IPS-18a (cell line): ENCODE results near the gene C19orf67.
A peak's percentile ranks its signal among the peaks of the same experiment; 100 is the strongest.

ENCODE experiments used
- H3K27ac ChIP-seq: one replicate; pipeline ENCODE4 v1.5.1; 2013; ENCODE audit warnings: low read length
- H3K27me3 ChIP-seq: one replicate; pipeline ENCODE4 v1.6.1; 2013; ENCODE audit warnings: mild to moderate bottlenecking, low read length; ENCODE audit not compliant: control insufficient read depth, insufficient read depth
- H3K36me3 ChIP-seq: one replicate; pipeline ENCODE4 v1.6.1; 2013; ENCODE audit warnings: low read depth, low read length; ENCODE audit not compliant: control insufficient read depth
- H3K4me1 ChIP-seq: one replicate; pipeline ENCODE4 v1.6.1; 2013; ENCODE audit warnings: low read depth, low read length; ENCODE audit not compliant: control insufficient read depth
- H3K4me3 ChIP-seq: one replicate; pipeline ENCODE4 v1.5.1; 2013; ENCODE audit warnings: low read length
- H3K9ac ChIP-seq: one replicate; pipeline ENCODE4 v1.6.1; 2013; ENCODE audit warnings: mild to moderate bottlenecking, low read length, moderate library complexity
- H3K9me3 ChIP-seq: one replicate; pipeline ENCODE4 v1.6.1; 2013; ENCODE audit warnings: low read depth, low read length; ENCODE audit not compliant: control insufficient read depth

Gene C19orf67

DNA sequence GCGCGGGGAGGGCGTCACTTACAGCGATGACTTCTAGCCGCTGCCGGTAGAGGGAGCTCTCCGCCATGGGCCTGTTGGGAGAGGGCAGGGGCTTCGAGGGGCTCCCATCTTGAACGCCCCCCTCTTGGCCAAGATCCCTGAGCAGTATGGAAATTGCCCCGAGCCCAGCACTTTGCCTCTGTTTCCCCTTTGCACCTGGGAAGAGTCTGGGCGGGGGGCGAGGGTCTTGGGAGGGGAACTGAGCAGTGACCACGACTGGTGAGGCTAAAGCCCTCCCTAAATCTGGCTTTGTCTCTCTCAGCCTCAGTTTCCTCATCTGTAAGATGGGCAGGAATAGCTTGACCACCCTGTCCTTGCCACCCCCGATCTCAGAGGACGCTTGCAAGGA is 26.5 kb downstream of the C19orf67 start:
- Histone ChIP-seq H3K9ac (no peak overlapping the region), H3K27ac (no peak overlapping the region), H3K9me3 (no peaks in the 10 kb centered on the region), H3K4me3 (no peak overlapping the region), H3K27me3 (peaks cover 23% of the 10 kb centered on the region), H3K36me3 (no peaks in the 10 kb centered on the region), H3K4me1 (peaks cover 5% of the 10 kb centered on the region)

DNA sequence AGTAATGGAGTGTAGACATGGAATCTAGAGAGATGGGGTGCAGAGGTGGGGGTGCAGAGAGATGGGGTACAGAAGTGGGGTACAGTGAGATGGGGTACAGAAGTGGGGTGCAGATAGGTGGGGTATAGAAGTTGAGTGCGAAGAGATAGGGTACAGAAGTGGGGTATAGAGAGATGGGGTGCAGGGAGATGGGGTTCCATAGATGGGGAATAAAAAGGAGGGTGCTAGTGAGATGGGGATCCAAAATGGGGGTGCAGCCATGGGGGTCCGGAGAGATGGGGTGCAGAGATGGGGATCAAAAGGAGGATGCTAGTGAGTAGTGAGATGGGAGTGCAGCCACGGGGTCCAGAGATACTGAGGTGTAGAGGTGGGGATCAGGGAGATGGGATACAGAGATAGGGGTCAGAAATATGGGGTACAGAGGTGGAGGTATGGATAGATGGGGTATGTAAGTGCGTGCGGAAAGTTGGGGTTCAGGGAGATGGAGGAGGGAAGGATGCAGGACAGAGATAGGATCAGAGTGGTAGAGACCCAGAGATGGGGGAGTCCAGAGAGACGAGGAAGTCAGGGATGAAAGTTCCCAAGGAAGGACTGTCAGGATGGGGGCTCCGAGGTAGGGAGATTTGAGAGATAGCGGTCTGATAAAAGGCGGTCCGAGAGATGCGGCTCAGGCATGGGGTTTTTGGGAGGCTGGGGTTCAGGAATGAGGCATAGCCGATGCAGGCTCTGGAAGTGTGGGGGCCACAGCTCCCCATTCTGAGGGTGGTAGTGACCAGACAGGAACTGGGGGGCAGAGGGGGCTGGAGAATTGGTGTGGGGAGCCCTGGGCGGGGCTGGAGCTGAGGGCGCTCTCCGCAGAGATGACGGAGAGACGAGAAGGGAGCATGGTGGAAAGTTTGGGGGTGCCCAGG is 27.1 kb downstream of the C19orf67 start:
- H3K27ac ChIP-seq = no peak overlapping the region
- peak overlapping the region; percentile 50 for H3K4me3 ChIP-seq
- no peaks in the 10 kb centered on the region for H3K36me3 ChIP-seq
- H3K9ac ChIP-seq = no peak overlapping the region
- H3K9me3 ChIP-seq = no peaks in the 10 kb centered on the region
- peaks cover 5% of the 10 kb centered on the region for H3K4me1 ChIP-seq
- peaks cover 23% of the 10 kb centered on the region for H3K27me3 ChIP-seq

DNA sequence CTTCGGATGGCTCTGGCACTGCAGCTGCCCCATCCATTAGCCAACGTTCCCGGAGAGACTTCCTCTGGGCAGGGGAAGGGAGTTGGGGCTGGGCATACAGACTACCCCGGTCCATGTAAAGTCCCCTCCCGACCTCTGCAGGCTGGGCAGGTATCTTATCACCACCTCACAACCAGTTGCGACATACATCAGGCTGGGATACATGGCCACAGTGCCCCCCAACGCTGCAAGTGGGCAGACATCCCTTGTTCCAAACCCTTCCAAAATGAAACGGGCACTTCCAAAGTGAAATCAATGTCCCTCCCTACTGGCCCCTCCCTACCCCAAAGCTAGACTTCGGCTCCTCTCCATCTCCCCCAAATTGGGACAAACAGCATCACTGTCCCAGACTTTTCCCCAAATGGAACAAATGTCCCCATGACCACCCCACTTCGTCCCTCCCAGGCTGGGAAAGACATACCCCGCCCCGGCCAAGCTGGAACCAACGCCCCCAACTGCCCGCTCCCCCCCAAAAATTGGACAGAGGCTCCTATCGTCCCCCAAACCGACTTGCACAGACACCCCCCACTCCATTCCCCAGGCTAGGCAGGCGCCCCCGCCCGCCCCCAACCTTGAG is 28.7 kb downstream of the C19orf67 start:
- H3K27me3 ChIP-seq = peaks cover 23% of the 10 kb centered on the region
- peak overlapping the region; percentile 54 for H3K4me3 ChIP-seq
- no peak overlapping the region for H3K9ac ChIP-seq
- no peak overlapping the region for H3K27ac ChIP-seq
- peaks cover 5% of the 10 kb centered on the region for H3K4me1 ChIP-seq
- no peaks in the 10 kb centered on the region for H3K9me3 ChIP-seq
- no peaks in the 10 kb centered on the region for H3K36me3 ChIP-seq

DNA sequence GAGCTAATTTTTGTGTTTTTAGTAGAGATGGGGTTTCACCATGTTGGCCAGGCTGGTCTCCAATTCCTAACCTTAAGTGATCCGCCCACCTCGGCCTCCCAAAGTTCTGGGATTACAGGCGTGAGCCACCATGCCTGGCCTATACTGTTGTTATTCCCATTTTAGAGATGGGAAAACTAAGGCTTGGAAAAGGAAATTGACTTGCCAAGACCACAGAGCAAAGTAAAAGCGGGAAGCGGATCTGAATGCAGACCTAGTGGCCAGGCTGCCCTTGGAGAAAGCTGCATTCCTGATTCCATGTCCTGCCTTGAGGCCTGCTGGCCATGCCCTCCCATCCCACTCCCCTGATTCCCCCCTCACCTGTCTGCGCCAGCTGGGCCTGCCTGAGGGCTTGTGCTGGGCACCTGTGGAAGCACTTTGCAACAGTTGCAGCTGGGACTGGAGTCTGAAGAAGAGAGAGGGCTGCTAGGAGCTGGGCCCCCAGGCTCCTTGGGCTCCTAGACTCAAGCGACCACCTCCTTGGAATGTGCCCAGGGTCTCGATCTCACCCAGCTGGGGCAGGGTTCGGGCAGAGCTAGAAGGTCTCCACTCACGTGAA is 29.4 kb downstream of the C19orf67 start:
- no peak overlapping the region for H3K27ac ChIP-seq
- no peak overlapping the region for H3K4me3 ChIP-seq
- peaks cover 5% of the 10 kb centered on the region for H3K4me1 ChIP-seq
- H3K9ac ChIP-seq = no peak overlapping the region
- H3K36me3 ChIP-seq = no peaks in the 10 kb centered on the region
- peaks cover 23% of the 10 kb centered on the region for H3K27me3 ChIP-seq
- H3K9me3 ChIP-seq = no peaks in the 10 kb centered on the region

DNA sequence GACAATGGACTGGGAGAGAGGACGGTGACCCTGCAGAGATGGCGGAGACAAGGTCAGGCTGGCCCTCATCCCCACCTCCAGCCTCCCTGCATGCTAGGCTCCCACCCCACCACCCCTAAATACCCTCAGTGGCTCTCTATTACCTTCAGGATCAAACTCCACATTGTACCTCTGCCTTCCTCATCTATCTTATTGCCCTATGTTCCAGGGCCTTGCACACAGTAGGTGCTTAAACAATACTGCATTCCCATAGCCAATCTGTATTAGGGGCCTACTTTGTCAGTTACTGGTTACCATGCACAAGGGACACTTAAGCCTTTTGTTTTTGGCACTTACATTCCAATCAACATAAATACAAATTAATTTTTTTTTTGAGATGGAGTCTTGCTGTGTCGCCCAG is 30.2 kb downstream of the C19orf67 start:
- Histone ChIP-seq H3K27ac (no peak overlapping the region), H3K36me3 (no peaks in the 10 kb centered on the region), H3K9ac (no peak overlapping the region), H3K4me1 (peaks cover 5% of the 10 kb centered on the region), H3K4me3 (no peak overlapping the region), H3K27me3 (peaks cover 23% of the 10 kb centered on the region), H3K9me3 (no peaks in the 10 kb centered on the region)

DNA sequence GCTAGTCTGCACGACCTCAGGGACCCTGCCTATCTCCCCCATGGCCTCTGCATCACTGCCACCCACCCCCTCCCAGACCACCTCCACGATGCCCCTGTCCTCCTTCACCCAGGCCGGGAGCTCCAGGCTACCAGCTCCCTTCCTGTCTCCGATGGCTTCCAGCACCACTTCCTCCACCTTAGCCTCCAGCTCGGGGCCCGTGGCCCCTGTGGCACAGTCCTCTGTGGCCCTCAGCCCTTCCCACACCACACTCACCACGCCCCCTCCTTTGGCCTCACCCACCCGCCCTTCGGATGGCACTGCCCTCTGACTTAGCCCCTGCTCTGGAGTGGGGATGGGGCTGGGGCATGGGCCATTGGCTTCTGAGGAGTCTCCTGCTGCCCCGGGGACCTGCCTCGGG is 30.9 kb downstream of the C19orf67 start:
- H3K9ac ChIP-seq = no peak overlapping the region
- no peaks in the 10 kb centered on the region for H3K36me3 ChIP-seq
- no peak overlapping the region for H3K27ac ChIP-seq
- H3K4me1 ChIP-seq = peaks cover 5% of the 10 kb centered on the region
- H3K4me3 ChIP-seq = no peak overlapping the region
- H3K27me3 ChIP-seq = peaks cover 19% of the 10 kb centered on the region
- no peaks in the 10 kb centered on the region for H3K9me3 ChIP-seq

DNA sequence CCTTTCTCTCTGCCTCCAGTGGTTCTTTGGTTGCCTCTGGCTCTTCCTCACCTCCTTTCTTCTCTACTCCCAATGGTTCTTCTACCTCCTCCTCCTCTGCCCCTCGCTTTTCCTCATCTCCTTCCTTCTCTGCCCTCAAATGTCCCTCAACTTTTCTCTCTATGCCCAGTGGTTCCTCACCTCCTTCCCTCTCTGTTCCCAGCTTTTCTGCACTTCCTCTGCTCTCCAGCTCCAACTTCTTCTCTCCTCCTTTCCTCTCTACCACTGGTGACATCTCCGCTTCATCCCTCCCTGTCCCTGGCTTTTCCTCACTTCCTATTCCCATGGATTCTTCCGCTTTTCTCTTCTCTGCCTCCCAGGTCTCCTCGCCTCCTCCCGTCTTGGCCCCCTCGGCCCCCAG is 31.5 kb downstream of the C19orf67 start:
- peaks cover 13% of the 10 kb centered on the region for H3K27me3 ChIP-seq
- peaks cover 5% of the 10 kb centered on the region for H3K4me1 ChIP-seq
- H3K4me3 ChIP-seq = no peak overlapping the region
- no peaks in the 10 kb centered on the region for H3K36me3 ChIP-seq
- no peak overlapping the region for H3K27ac ChIP-seq
- no peaks in the 10 kb centered on the region for H3K9me3 ChIP-seq
- H3K9ac ChIP-seq = no peak overlapping the region

DNA sequence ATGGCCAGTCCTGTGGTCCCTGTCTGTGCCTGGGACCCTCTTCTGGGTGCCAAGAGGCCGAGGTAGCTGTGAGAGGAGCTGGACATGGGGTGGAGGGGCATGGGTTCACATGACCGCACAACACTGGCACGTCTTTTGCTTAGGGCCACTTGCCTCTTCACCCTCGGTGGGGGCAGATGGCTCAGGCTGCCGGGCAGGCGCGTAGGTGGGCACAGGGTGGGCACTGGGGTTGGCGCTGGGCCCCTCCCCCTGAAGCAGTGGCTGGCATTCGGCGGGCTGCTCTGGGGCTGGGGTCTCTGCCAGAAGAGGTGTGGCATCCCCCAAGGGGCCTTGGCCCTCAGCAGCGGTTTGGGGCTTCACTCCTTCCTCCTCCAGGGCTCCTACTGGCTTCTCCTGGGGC is 32.1 kb downstream of the C19orf67 start:
- Histone ChIP-seq H3K4me1 (peaks cover 2% of the 10 kb centered on the region), H3K9me3 (no peaks in the 10 kb centered on the region), H3K27me3 (peaks cover 7% of the 10 kb centered on the region), H3K27ac (no peak overlapping the region), H3K4me3 (no peak overlapping the region), H3K9ac (no peak overlapping the region), H3K36me3 (no peaks in the 10 kb centered on the region)

DNA sequence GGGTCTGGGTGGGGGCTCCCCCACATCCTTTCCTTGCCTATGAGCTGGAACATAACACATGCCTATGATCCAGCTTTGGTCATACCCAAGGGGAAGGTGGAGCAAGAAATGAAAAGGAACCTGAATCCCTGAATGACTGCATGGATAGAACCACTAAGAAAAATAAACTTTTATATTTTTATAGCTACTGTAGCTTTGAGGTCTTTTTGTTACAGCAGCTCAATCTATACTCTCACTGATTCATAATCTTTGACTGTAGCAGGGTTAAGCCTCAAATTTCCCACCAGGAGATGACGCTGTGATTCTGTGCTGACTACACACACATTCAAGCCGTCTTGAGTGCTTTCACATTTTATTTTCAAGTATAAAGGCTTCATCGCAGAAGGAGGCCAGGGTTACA is 32.6 kb downstream of the C19orf67 start:
- peaks cover 3% of the 10 kb centered on the region for H3K9me3 ChIP-seq
- no peak overlapping the region for H3K4me3 ChIP-seq
- H3K36me3 ChIP-seq = no peaks in the 10 kb centered on the region
- no peak overlapping the region for H3K9ac ChIP-seq
- H3K4me1 ChIP-seq = no peaks in the 10 kb centered on the region
- no peak overlapping the region for H3K27ac ChIP-seq
- peaks cover 3% of the 10 kb centered on the region for H3K27me3 ChIP-seq

DNA sequence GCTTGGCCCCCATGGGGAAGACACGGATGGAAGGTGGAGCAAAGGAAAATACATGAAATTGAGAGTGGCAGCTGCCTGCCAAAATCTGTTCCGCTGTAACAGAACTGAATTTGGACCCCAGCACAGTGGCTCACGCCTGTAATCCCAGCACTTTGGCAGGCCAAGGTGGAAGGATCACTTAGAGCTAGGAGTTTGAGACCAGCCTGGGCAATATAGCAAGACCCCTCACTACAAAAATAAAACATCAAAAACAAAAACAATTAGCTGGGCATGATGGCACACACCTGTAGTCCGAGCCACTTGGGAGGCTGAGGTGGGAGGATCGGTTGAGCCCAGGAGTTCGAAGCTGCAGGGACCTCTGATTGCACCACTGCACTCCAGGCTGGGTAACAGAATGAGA is 33.1 kb downstream of the C19orf67 start:
- no peaks in the 10 kb centered on the region for H3K36me3 ChIP-seq
- no peaks in the 10 kb centered on the region for H3K4me1 ChIP-seq
- H3K9me3 ChIP-seq = peaks cover 3% of the 10 kb centered on the region
- no peaks in the 10 kb centered on the region for H3K27me3 ChIP-seq
- H3K27ac ChIP-seq = no peak overlapping the region
- H3K9ac ChIP-seq = no peak overlapping the region
- no peak overlapping the region for H3K4me3 ChIP-seq

DNA sequence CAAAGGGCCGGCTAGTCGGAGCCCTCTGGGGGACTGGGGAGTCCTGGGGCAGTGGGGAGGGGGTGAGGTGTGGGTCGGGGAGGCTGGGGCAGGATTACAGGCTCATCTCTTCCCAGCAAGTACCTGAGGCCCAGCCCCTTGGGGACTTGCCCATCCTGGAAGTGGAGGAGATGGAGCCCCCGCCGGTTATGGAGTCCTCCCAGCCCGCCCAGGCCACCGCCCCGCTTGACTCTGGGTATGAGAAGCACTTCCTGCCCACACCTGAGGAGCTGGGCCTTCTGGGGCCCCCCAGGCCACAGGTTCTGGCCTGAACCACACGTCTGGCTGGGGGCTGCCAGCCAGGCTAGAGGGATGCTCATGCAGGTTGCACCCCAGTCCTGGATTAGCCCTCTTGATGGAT is 33.6 kb downstream of the C19orf67 start:
- Histone ChIP-seq H3K9me3 (peaks cover 3% of the 10 kb centered on the region), H3K27me3 (no peaks in the 10 kb centered on the region), H3K36me3 (no peaks in the 10 kb centered on the region), H3K9ac (no peak overlapping the region), H3K4me1 (no peaks in the 10 kb centered on the region), H3K4me3 (no peak overlapping the region), H3K27ac (no peak overlapping the region)
